Choroid plexus epithelial cell (primary cell): Measurements from ENCODE around the gene STK33.

Experiments used
- DNase-seq: peaks from one replicate; pipeline ENCODE4 v3.0.0-alpha.2; 2010; ENCODE audit warnings: low read depth
- H3K4me3 ChIP-seq: 2 replicates; pipeline ENCODE4 v1.5.1; 2011; ENCODE audit warnings: low read depth, mild to moderate bottlenecking, control low read depth, low read length, moderate library complexity
- CTCF ChIP-seq: conservative IDR thresholded peaks from 2 replicates; pipeline ENCODE4 v1.5.1; 2011; ENCODE audit warnings: low read depth, mild to moderate bottlenecking, control low read depth, inconsistent platforms, low read length, moderate library complexity

Gene STK33

GRCh38 chr11:8593935-8594909 lies at the start of gene STK33:
Gene STK33 (minus strand): TSS chr11:8594228. CDS start chr11:8474905, 119,323 bp downstream.
- DNase-seq: peak; percentile 19
- TF ChIP-seq CTCF: no peak
- peak within 1 kb of the TSS; percentile 61 for H3K4me3 ChIP-seq

- H3K4me3 ChIP-seq: no peak overlapping the region
- no peak for DNase-seq
- no peak for TF ChIP-seq CTCF
These were observed 48.3 kb upstream of the STK33 start for GRCh38 chr11:8642196-8642841.

- H3K4me3 ChIP-seq: no peak overlapping the region
- TF ChIP-seq CTCF: no peak
- DNase-seq: no peak
These were observed 47.3 kb upstream of the STK33 start for GRCh38 chr11:8641332-8641731.

- H3K4me3 ChIP-seq: no peak overlapping the region
- TF ChIP-seq CTCF: no peak
- peak; percentile 34 for DNase-seq
These were observed 46.4 kb upstream of the STK33 start for GRCh38 chr11:8640267-8640906.

GRCh38 chr11:8639655-8640054 lies 45.6 kb upstream of the STK33 start:
- H3K4me3 ChIP-seq: no peak overlapping the region
- DNase-seq: no peak
- TF ChIP-seq CTCF: no peak

GRCh38 chr11:8638300-8638699 lies 44.3 kb upstream of the STK33 start:
- H3K4me3 ChIP-seq: no peak overlapping the region
- no peak for TF ChIP-seq CTCF
- DNase-seq: peak; percentile 27
